HEK293 (cell line): ENCODE measurements around the gene SLF2.

ENCODE experiments used
- CTCF ChIA-PET: fragments of 350-600 bp; formaldehyde crosslinking; extraction: SDS; loops from one replicate; lab custom pipeline; 2021; ENCODE audit warnings: antibody characterized with exemption; lab: Yijun Ruan, JAX
- POLR2A ChIA-PET: fragments of 300-600 bp; formaldehyde crosslinking; extraction: SDS; loops from one replicate; lab custom pipeline; 2020; ENCODE audit warnings: antibody characterized with exemption, inconsistent platforms; lab: Yijun Ruan, JAX
- H3K27ac ChIP-seq: fragments of 200-500 bp; sonication (Bioruptor generic); 2 replicates; pipeline ENCODE4 v1.5.1; 2014; ENCODE audit warnings: low read depth, low read length, control low read depth, inconsistent platforms; ENCODE audit errors: extremely low read depth
- H3K36me3 ChIP-seq, 2 experiments: fragments of 200-500 bp in 1 of 2; sonication (Bioruptor generic) in 1 of 2; 1 replicate in 1 of 2; 2 replicates in 1 of 2; pipeline ENCODE4 v1.5.1; 2014 to 2017; ENCODE audit warnings: inconsistent platforms in 2 of 2, low read length in 2 of 2; ENCODE audit not compliant: control insufficient read depth in 2 of 2, insufficient read depth in 1 of 2
- H3K4me1 ChIP-seq: fragments of 200-500 bp; sonication (Bioruptor generic); 2 replicates; pipeline ENCODE4 v1.5.1; 2014; ENCODE audit warnings: mild to moderate bottlenecking, low read length, inconsistent platforms; ENCODE audit not compliant: control insufficient read depth, insufficient read depth
- H3K4me3 ChIP-seq: 2 replicates; pipeline ENCODE4 v1.5.1; 2011; ENCODE audit warnings: low read depth, mild to moderate bottlenecking, control low read depth, low read length, moderate library complexity
- H3K9me3 ChIP-seq: fragments of 200-500 bp; sonication (Bioruptor generic); 2 replicates; pipeline ENCODE4 v1.5.1; 2014; ENCODE audit warnings: low read depth, low read length, inconsistent platforms; ENCODE audit not compliant: control insufficient read depth, insufficient read depth
- EGR2 ChIP-seq: fragments of 450-650 bp; formaldehyde crosslinking; IDR thresholded peaks from 2 replicates; pipeline ENCODE4 v1.5.1; 2016; ENCODE audit warnings: low read depth, missing biosample characterization, missing genetic modification characterization
- HOXC10 ChIP-seq: sonication (generic); formaldehyde crosslinking; IDR thresholded peaks from 2 replicates; pipeline ENCODE4 v1.8.1; 2023; ENCODE audit warnings: mild to moderate bottlenecking, missing genetic modification reagents
- MZF1 ChIP-seq: fragments of 450-650 bp; formaldehyde crosslinking; IDR thresholded peaks from 2 replicates; pipeline ENCODE4 v1.5.1; 2017; ENCODE audit warnings: missing biosample characterization, missing genetic modification characterization, borderline replicate concordance
- PRDM1 ChIP-seq: fragments of 450-650 bp; formaldehyde crosslinking; IDR thresholded peaks from 2 replicates; pipeline ENCODE4; 2016; ENCODE audit warnings: missing biosample characterization, missing genetic modification characterization
- TCF7L2 ChIP-seq: IDR thresholded peaks from 2 replicates; pipeline ENCODE4 v1.6.1; 2011; ENCODE audit warnings: low read depth, mild to moderate bottlenecking, inconsistent platforms, low read length, moderate library complexity, borderline replicate concordance
- TRIM28 ChIP-seq: IDR thresholded peaks from 2 replicates; pipeline ENCODE4 v1.6.1; 2011; ENCODE audit warnings: low read length, control low read depth, borderline replicate concordance
- ZNF121 ChIP-seq: fragments of 450-650 bp; formaldehyde crosslinking; IDR thresholded peaks from 2 replicates; pipeline ENCODE4 v1.5.1; 2016; ENCODE audit warnings: missing biosample characterization, missing genetic modification characterization
- ZNF146 ChIP-seq: fragments of 450-650 bp; formaldehyde crosslinking; IDR thresholded peaks from 2 replicates; pipeline ENCODE4 v1.5.1; 2016; ENCODE audit warnings: missing biosample characterization, missing genetic modification characterization
- ZNF214 ChIP-seq: fragments of 450-650 bp; formaldehyde crosslinking; IDR thresholded peaks from 2 replicates; pipeline ENCODE4 v1.5.1; 2017; ENCODE audit warnings: missing biosample characterization, mild to moderate bottlenecking, missing genetic modification characterization, borderline replicate concordance
- ZNF324 ChIP-seq: fragments of 450-650 bp; formaldehyde crosslinking; IDR thresholded peaks from 2 replicates; pipeline ENCODE4 v1.5.1; 2016; ENCODE audit warnings: missing biosample characterization, missing genetic modification characterization
- ZNF391 ChIP-seq: fragments of 450-650 bp; formaldehyde crosslinking; IDR thresholded peaks from 2 replicates; pipeline ENCODE4 v1.5.1; 2016; ENCODE audit warnings: low read depth, missing biosample characterization, missing genetic modification characterization, borderline replicate concordance
- ZNF501 ChIP-seq: fragments of 450-650 bp; formaldehyde crosslinking; IDR thresholded peaks from 2 replicates; pipeline ENCODE4 v1.5.1; 2016; ENCODE audit warnings: missing biosample characterization, missing genetic modification characterization
- ZNF561 ChIP-seq: fragments of 450-650 bp; IDR thresholded peaks from 2 replicates; pipeline ENCODE4 v1.5.1; 2018; ENCODE audit warnings: missing biosample characterization, missing genetic modification characterization, borderline replicate concordance
- ZNF585B ChIP-seq: fragments of 450-650 bp; formaldehyde crosslinking; IDR thresholded peaks from 2 replicates; pipeline ENCODE4 v1.5.1; 2016; ENCODE audit warnings: missing biosample characterization, missing genetic modification characterization
- ZNF701 ChIP-seq: fragments of 450-650 bp; formaldehyde crosslinking; IDR thresholded peaks from 2 replicates; pipeline ENCODE4 v1.5.1; 2016; ENCODE audit warnings: missing biosample characterization, missing genetic modification characterization
- ZNF777 ChIP-seq: fragments of 450-650 bp; formaldehyde crosslinking; IDR thresholded peaks from 2 replicates; pipeline ENCODE4 v1.5.1; 2017; ENCODE audit warnings: missing biosample characterization, missing genetic modification characterization, borderline replicate concordance
- ZNF837 ChIP-seq: fragments of 450-650 bp; formaldehyde crosslinking; IDR thresholded peaks from 2 replicates; pipeline ENCODE4 v1.5.1; 2016; ENCODE audit warnings: missing biosample characterization, missing genetic modification characterization
- TF ChIP-seq, protein P1 (sequence below): fragments of 450-650 bp; formaldehyde crosslinking; IDR thresholded peaks from 2 replicates; pipeline ENCODE4 v1.5.1; 2016; ENCODE audit warnings: missing biosample characterization, missing genetic modification characterization
- TF ChIP-seq, protein P2 (sequence below): fragments of 450-650 bp; formaldehyde crosslinking; conservative IDR thresholded peaks from 2 replicates; pipeline ENCODE4 v1.5.1; 2016; ENCODE audit warnings: low read depth, missing biosample characterization, missing genetic modification characterization
- TF ChIP-seq, protein P3 (sequence below): fragments of 450-650 bp; formaldehyde crosslinking; IDR thresholded peaks from 2 replicates; pipeline ENCODE4 v1.5.1; 2016; ENCODE audit warnings: missing biosample characterization, missing genetic modification characterization

The SLF2 gene

GRCh38 chr10:100930368-100930767, 17.6 kb downstream of the SLF2 start:
- CTCF ChIA-PET = interaction anchor here (0.5 kb wide), 1 partner anchor 66 kb away, joined by 4 read pairs; no protein-coding TSS in a partner anchor
- H3K4me3 ChIP-seq = no peak overlapping the region
- TF ChIP-seq EGR2 (tag by site-specific recombination) (no peak), TRIM28 (no peak), ZNF701 (tag by site-specific recombination) (no peak), ZNF121 (tag by site-specific recombination) (no peak), ZNF391 (tag by site-specific recombination) (no peak)
- TF ChIP-seq, protein P1, sequence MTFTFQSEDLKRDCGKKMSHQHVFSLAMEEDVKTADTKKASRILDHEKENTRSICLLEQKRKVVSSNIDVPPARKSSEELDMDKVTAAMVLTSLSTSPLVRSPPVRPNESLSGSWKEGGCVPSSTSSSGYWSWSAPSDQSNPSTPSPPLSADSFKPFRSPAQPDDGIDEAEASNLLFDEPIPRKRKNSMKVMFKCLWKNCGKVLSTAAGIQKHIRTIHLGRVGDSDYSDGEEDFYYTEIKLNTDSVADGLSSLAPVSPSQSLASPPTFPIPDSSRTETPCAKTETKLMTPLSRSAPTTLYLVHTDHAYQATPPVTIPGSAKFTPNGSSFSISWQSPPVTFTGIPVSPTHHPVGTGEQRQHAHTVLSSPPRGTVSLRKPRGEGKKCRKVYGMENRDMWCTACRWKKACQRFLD = no peak
- POLR2A ChIA-PET = interaction anchor here (0.6 kb wide), 1 partner anchor 37 kb away, joined by 3 read pairs; no protein-coding TSS in a partner anchor
- H3K36me3 ChIP-seq = peaks cover 86 to 90% of the 10 kb centered on the region in 2 experiments
- no peaks in the 10 kb centered on the region for H3K9me3 ChIP-seq
- no peaks in the 10 kb centered on the region for H3K4me1 ChIP-seq
- H3K27ac ChIP-seq = no peak overlapping the region

DNA sequence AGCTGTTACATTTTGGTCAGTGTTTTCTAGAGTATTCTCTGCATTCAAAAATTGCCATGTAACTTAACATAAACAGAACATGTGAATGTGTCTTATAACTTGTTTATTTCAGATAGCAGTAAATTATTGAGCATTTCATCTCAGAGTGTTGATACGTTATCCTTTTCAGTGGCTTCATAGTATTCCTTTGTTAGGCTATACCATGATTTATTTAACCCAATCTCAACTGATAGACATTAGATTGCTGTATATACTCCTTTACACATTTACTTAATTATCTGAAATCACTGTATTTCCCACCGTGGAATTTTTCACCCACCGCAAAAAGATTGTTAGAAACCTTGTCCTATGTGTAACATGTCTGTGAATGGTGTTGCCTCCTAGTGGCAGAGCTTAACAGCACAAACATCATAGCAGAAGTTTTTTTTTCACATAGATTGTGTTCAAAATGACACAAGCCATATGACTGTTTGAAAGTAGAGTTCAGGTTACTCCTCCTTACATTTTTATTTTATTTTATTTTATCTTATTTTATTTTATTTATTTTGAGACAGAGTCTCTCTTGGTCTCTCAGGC, 21.4 kb downstream of the SLF2 start:
- no peak overlapping the region for H3K4me3 ChIP-seq
- CTCF ChIA-PET = interaction anchor here (0.5 to 1.7 kb wide), 7 partner anchors 11 to 683 kb away, joined by 3 to 9 read pairs (median 3); no protein-coding TSS in a partner anchor
- no peak overlapping the region for H3K27ac ChIP-seq
- no peaks in the 10 kb centered on the region for H3K9me3 ChIP-seq
- TF ChIP-seq, protein P2, sequence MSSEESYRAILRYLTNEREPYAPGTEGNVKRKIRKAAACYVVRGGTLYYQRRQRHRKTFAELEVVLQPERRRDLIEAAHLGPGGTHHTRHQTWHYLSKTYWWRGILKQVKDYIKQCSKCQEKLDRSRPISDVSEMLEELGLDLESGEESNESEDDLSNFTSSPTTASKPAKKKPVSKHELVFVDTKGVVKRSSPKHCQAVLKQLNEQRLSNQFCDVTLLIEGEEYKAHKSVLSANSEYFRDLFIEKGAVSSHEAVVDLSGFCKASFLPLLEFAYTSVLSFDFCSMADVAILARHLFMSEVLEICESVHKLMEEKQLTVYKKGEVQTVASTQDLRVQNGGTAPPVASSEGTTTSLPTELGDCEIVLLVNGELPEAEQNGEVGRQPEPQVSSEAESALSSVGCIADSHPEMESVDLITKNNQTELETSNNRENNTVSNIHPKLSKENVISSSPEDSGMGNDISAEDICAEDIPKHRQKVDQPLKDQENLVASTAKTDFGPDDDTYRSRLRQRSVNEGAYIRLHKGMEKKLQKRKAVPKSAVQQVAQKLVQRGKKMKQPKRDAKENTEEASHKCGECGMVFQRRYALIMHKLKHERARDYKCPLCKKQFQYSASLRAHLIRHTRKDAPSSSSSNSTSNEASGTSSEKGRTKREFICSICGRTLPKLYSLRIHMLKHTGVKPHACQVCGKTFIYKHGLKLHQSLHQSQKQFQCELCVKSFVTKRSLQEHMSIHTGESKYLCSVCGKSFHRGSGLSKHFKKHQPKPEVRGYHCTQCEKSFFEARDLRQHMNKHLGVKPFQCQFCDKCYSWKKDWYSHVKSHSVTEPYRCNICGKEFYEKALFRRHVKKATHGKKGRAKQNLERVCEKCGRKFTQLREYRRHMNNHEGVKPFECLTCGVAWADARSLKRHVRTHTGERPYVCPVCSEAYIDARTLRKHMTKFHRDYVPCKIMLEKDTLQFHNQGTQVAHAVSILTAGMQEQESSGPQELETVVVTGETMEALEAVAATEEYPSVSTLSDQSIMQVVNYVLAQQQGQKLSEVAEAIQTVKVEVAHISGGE (tag by site-specific recombination) = no peak
- peak; percentile 67 for TF ChIP-seq ZNF146 (tag by site-specific recombination)
- POLR2A ChIA-PET = no interaction called here
- H3K36me3 ChIP-seq = peaks cover 72 to 96% of the 10 kb centered on the region in 2 experiments
- H3K4me1 ChIP-seq = no peaks in the 10 kb centered on the region

DNA sequence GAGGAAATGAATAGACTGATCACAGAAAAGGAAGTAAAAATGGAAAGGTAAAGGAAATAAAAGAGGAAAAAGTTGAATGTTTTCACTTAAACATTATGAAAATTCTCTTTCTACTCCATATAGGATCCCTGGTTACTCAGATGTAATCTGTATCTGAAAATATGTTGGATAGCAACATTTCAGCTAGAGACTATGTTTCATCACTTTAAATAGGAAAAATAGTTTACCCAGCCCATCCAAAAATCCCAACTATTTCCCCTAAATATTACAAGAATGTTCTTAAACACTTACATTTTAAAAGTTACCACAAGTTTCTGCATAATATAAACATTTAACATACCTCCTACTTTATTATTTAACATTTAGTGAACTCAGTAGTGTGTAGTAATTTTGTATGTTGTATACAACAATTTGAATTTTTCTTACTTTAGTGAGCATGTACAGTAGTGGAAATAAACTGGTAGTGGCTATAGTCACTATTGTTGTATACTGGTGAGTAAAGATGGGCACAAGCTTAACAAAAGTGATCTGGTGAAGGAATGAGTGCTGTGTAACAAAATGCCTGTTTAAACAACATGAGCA, 27.1 kb downstream of the SLF2 start:
- CTCF ChIA-PET = interaction anchor here (0.5 to 1.2 kb wide), 2 partner anchors 15 to 57 kb away, joined by 3 read pairs; no protein-coding TSS in a partner anchor
- Histone ChIP-seq H3K36me3 (peaks cover 69 to 95% of the 10 kb centered on the region in 2 experiments), H3K4me3 (no peak overlapping the region), H3K4me1 (no peaks in the 10 kb centered on the region), H3K9me3 (no peaks in the 10 kb centered on the region), H3K27ac (no peak overlapping the region)
- no peak for TF ChIP-seq TCF7L2
- TF ChIP-seq HOXC10 (CRISPR knock-in tag) = no peak
- peak; percentile 72 for TF ChIP-seq PRDM1 (tag by site-specific recombination)
- POLR2A ChIA-PET = no interaction called here

GRCh38 chr10:100942229-100942628, 29.5 kb downstream of the SLF2 start:
- Histone ChIP-seq H3K27ac (no peak overlapping the region), H3K36me3 (peaks cover 85 to 96% of the 10 kb centered on the region in 2 experiments), H3K9me3 (no peaks in the 10 kb centered on the region), H3K4me1 (no peaks in the 10 kb centered on the region), H3K4me3 (no peak overlapping the region)
- ChIA-PET CTCF (no interaction called here), POLR2A (no interaction called here)
- TF ChIP-seq ZNF777 (no peak), TCF7L2 (no peak), ZNF214 (tag by site-specific recombination) (no peak), ZNF585B (tag by site-specific recombination) (no peak), EGR2 (tag by site-specific recombination) (no peak), ZNF391 (tag by site-specific recombination) (no peak), ZNF324 (no peak), ZNF561 (tag by site-specific recombination) (no peak), ZNF501 (tag by site-specific recombination) (no peak), ZNF837 (no peak), MZF1 (tag by site-specific recombination) (no peak)
- TF ChIP-seq, protein P3, sequence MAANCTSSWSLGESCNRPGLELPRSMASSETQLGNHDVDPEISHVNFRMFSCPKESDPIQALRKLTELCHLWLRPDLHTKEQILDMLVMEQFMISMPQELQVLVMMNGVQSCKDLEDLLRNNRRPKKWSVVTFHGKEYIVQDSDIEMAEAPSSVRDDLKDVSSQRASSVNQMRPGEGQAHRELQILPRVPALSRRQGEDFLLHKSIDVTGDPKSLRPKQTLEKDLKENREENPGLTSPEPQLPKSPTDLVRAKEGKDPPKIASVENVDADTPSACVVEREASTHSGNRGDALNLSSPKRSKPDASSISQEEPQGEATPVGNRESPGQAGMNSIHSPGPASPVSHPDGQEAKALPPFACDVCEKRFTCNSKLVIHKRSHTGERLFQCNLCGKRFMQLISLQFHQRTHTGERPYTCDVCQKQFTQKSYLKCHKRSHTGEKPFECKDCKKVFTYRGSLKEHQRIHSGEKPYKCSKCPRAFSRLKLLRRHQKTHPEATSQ (tag by site-specific recombination) = no peak
